NCI-H2171 (cell line): ENCODE measurements around the gene OR56A5.

Experiments used
- DNase-seq: peaks from one replicate; lab custom pipeline; 2025; lab: John Stamatoyannopoulos, UW

The OR56A5 gene

GRCh38 chr11:5932671-5933070 lies 35.6 kb downstream of the OR56A5 start:
- DNase-seq: no peak

GRCh38 chr11:5931061-5931460 lies 37.2 kb downstream of the OR56A5 start:
- no peak for DNase-seq

- DNase-seq: no peak
Observed at GRCh38 chr11:5930614-5931013, 37.7 kb downstream of the OR56A5 start.

GRCh38 chr11:5929571-5930368 lies 38.5 kb downstream of the OR56A5 start:
- no peak for DNase-seq

- no peak for DNase-seq
Observed at GRCh38 chr11:5928811-5929210, 39.5 kb downstream of the OR56A5 start.

GRCh38 chr11:5928271-5928670 lies 40.0 kb downstream of the OR56A5 start:
- DNase-seq: no peak

- no peak for DNase-seq
Observed at GRCh38 chr11:5923794-5924193, 44.5 kb downstream of the OR56A5 start.

GRCh38 chr11:5923427-5923776 lies 44.9 kb downstream of the OR56A5 start:
- DNase-seq: no peak

- DNase-seq: no peak
Observed at GRCh38 chr11:5922749-5923426, 45.4 kb downstream of the OR56A5 start.
